Natural killer cell (primary cell): ENCODE data around the gene KCND2. TPM values are rescaled to one million over a fixed set of nuclear protein-coding genes. Genes with fewer than 3 reads are reported as not detected.

Experiments
- ATAC-seq, 3 donors: fragments of 150-1000 bp in 2 of 3; fragments of 200-7000 bp in 1 of 3; cut with Tn5 transposase; 1 replicate in 1 of 3; 2 replicates in 2 of 3; pipeline ENCODE4 v1.10.0; 2021; ENCODE audit warnings: mild to moderate bottlenecking in 2 of 3, moderate library complexity in 2 of 3
- DNase-seq, 2 donors: peaks; one replicate each; pipeline versions ENCODE4 v3.0.0 to v3.0.0-alpha.2; 2013 to 2021; ENCODE audit warnings: mixed read lengths in 1 of 2
- H3K27ac ChIP-seq: one replicate; pipeline ENCODE4 v1.5.1; 2013; ENCODE audit warnings: mild to moderate bottlenecking, low read length
- H3K27me3 ChIP-seq: one replicate; pipeline ENCODE4 v1.6.1; 2013; ENCODE audit warnings: low read length; ENCODE audit not compliant: control insufficient read depth, insufficient read depth
- H3K36me3 ChIP-seq: one replicate; pipeline ENCODE4 v1.6.1; 2013; ENCODE audit warnings: low read length; ENCODE audit not compliant: control insufficient read depth, insufficient read depth
- H3K4me1 ChIP-seq: one replicate; pipeline ENCODE4 v1.6.1; 2013; ENCODE audit warnings: low read length; ENCODE audit not compliant: control insufficient read depth, insufficient read depth
- H3K4me3 ChIP-seq: one replicate; pipeline ENCODE4 v1.5.1; 2013; ENCODE audit warnings: low read length
- H3K9me3 ChIP-seq: one replicate; pipeline ENCODE4 v1.6.1; 2013; ENCODE audit warnings: low read length; ENCODE audit not compliant: control insufficient read depth, insufficient read depth
- H3K27ac Mint-ChIP-seq, 2 donors: one replicate each; pipeline ENCODE4 v1.8.0; 2022; ENCODE audit warnings: mild to moderate bottlenecking in 2 of 2, mixed read lengths in 2 of 2, moderate library complexity in 1 of 2
- H3K27me3 Mint-ChIP-seq, 2 donors: one replicate each; pipeline ENCODE4 v1.8.0; 2022; ENCODE audit warnings: low read depth in 2 of 2, mixed read lengths in 2 of 2
- H3K36me3 Mint-ChIP-seq: one replicate; pipeline ENCODE4 v1.8.0; 2022; ENCODE audit warnings: mixed read lengths
- H3K4me1 Mint-ChIP-seq, 2 donors: one replicate each; pipeline ENCODE4 v1.8.0; 2022; ENCODE audit warnings: mixed read lengths in 2 of 2
- H3K4me3 Mint-ChIP-seq: one replicate; pipeline ENCODE4 v1.8.0; 2022; ENCODE audit warnings: mild to moderate bottlenecking, moderate library complexity, mixed read lengths
- H3K9me3 Mint-ChIP-seq, 2 donors: one replicate each; pipeline ENCODE4 v1.8.0; 2022; ENCODE audit warnings: mixed read lengths in 2 of 2
- WGBS: methylation state at CpG from one replicate; pipeline ENCODE4 v1.1.7; 2013; ENCODE audit warnings: missing lambda C conversion rate; ENCODE audit not compliant: insufficient coverage; 5-methylcytosine and 5-hydroxymethylcytosine counted together
- intact Hi-C: fragments of 100-400 bp; cut with micrococcal nuclease; formaldehyde crosslinking; loops from one replicate; pipeline ENCODE4 v1.14.2; 2022
- total RNA-seq, 4 donors: library from RNA; stranded (reverse); fragments of 120-200 nt in 1 of 4; gene quantifications; one replicate each; pipeline versions ENCODE4 v1.2.3 to v1.2.4, GENCODE V29; 2013 to 2022
- TF ChIP-seq, protein P1 (sequence below): fragments of 200-600 bp; IDR thresholded peaks from one replicate; pipeline ENCODE4 v1.8.0; 2022; ENCODE audit warnings: antibody characterized with exemption

KCND2 gene
- total RNA-seq, 3 donors from 2014 or later (not counting 1 experiment from before 2014, with no cell fraction given) = not detected

DNA sequence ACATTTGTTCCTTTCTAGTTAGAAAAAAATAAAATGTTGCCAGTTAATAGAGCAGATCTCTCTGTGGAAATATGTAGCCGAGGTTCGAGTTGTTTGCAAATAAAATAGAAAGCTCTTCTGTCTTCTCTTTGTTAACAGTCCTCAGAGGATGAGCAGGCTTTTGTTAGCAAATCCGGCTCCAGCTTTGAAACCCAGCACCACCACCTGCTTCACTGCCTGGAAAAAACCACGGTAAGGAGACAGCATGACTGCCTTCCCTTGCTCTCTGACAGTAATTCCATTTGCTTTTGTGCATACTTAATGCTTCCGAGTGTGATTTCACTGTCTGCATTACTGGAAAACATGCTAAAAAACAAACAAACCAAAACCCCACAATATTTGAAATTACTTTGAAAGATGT is 469.4 kb downstream of the KCND2 start:
- Mint-ChIP-seq H3K27me3 (no peaks in the 10 kb centered on the region), H3K36me3 (no peaks in the 10 kb centered on the region), H3K4me3 (no peak overlapping the region), H3K4me1 (no peaks in the 10 kb centered on the region), H3K27ac (no peak overlapping the region), H3K9me3 (peaks cover 2 to 3% of the 10 kb centered on the region in 2 donors)
- Histone ChIP-seq H3K27ac (no peak overlapping the region), H3K27me3 (no peaks in the 10 kb centered on the region), H3K36me3 (no peaks in the 10 kb centered on the region), H3K4me3 (no peak overlapping the region), H3K4me1 (no peaks in the 10 kb centered on the region), H3K9me3 (no peaks in the 10 kb centered on the region)
- WGBS = 75% methylated on average over 5 of the region's 5 CpGs
- no peak for DNase-seq
- TF ChIP-seq, protein P1, sequence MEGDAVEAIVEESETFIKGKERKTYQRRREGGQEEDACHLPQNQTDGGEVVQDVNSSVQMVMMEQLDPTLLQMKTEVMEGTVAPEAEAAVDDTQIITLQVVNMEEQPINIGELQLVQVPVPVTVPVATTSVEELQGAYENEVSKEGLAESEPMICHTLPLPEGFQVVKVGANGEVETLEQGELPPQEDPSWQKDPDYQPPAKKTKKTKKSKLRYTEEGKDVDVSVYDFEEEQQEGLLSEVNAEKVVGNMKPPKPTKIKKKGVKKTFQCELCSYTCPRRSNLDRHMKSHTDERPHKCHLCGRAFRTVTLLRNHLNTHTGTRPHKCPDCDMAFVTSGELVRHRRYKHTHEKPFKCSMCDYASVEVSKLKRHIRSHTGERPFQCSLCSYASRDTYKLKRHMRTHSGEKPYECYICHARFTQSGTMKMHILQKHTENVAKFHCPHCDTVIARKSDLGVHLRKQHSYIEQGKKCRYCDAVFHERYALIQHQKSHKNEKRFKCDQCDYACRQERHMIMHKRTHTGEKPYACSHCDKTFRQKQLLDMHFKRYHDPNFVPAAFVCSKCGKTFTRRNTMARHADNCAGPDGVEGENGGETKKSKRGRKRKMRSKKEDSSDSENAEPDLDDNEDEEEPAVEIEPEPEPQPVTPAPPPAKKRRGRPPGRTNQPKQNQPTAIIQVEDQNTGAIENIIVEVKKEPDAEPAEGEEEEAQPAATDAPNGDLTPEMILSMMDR = no peak
- intact Hi-C loops = no loop called here
- ATAC-seq = no peak

DNA sequence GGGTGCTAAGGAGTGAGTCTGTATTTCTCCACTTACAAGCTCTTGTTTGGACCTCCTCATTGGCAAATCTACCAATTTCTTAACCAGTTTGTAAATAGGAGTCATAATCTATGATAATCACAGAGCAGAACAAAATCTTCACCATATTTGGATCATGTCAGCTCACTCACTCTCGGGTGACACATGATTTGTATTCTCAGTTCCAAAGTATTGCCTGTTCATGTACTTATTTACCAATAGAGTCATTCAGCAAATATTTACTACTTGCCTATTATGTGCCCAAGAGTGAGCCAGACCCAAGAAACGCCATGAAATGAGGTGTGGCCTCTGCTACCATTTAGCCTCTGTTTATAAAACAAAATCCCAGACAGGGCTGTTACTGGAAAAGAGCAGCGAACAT is 470.2 kb downstream of the KCND2 start:
- no peaks in the 10 kb centered on the region for H3K27me3 ChIP-seq
- intact Hi-C loops = no loop called here
- Mint-ChIP-seq H3K9me3 (peaks cover 2 to 3% of the 10 kb centered on the region in 2 donors), H3K36me3 (no peaks in the 10 kb centered on the region), H3K27me3 (no peaks in the 10 kb centered on the region), H3K4me1 (no peaks in the 10 kb centered on the region), H3K27ac (no peak overlapping the region), H3K4me3 (no peak overlapping the region)
- 79% methylated on average over 3 of the region's 3 CpGs for WGBS
- no peaks in the 10 kb centered on the region for H3K9me3 ChIP-seq
- TF ChIP-seq, protein P1 = no peak
- DNase-seq (no peak), ATAC-seq (no peak)
- no peak overlapping the region for H3K4me3 ChIP-seq
- no peak overlapping the region for H3K27ac ChIP-seq
- no peaks in the 10 kb centered on the region for H3K4me1 ChIP-seq
- H3K36me3 ChIP-seq = no peaks in the 10 kb centered on the region

DNA sequence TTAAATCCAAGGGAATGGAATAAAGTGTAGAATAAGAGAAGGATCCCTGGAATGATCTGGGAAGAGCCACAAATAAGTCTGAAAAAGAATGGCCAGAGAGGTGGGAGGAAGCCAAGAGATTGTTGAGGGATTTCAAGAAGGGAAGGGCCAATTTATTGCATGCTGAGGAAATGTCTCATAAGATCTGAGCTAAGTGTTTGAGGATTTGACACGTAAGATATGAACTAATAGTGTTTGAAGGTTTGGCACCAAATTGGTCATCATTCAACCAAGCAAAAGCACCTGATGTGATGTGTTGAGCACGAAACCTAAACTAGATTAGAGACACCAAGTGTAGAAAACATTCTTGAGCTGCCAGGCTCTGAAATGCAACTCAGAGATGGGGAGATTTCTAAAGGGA is 487.1 kb downstream of the KCND2 start:
- ATAC-seq (no peak), DNase-seq (no peak)
- peaks cover 2 to 3% of the 10 kb centered on the region in 2 donors for H3K9me3 Mint-ChIP-seq
- Histone ChIP-seq H3K36me3 (no peaks in the 10 kb centered on the region), H3K27ac (no peak overlapping the region), H3K4me1 (no peaks in the 10 kb centered on the region), H3K4me3 (no peak overlapping the region), H3K9me3 (no peaks in the 10 kb centered on the region), H3K27me3 (peaks cover 2% of the 10 kb centered on the region)
- H3K36me3 Mint-ChIP-seq = no peaks in the 10 kb centered on the region
- H3K27me3 Mint-ChIP-seq = no peaks in the 10 kb centered on the region
- H3K27ac Mint-ChIP-seq = no peak overlapping the region
- TF ChIP-seq, protein P1 = no peak
- 71% methylated on average over 2 of the region's 2 CpGs for WGBS
- intact Hi-C loops = no loop called here
- H3K4me3 Mint-ChIP-seq = no peak overlapping the region
- no peaks in the 10 kb centered on the region for H3K4me1 Mint-ChIP-seq

DNA sequence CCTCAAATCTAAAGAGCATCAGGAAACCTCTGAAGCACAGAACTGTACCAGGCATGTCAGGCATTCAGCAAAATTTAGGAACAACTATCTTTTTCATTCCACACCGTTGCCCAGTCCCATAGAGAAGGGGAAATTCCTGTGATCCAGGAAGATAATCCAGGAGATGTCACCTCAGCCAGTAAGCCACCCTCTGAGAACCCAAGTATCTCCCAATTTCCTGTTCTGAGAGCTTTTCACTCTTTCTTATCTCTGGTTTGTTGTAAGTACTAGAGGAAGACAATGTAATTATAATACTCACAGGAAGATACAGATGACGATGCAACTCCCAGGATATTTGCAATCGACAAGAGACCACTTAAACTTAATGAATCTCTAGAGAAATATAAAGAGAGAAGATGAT is 487.9 kb downstream of the KCND2 start:
- Mint-ChIP-seq H3K27me3 (no peaks in the 10 kb centered on the region), H3K4me3 (no peak overlapping the region), H3K36me3 (no peaks in the 10 kb centered on the region), H3K9me3 (peaks cover 2 to 3% of the 10 kb centered on the region in 2 donors), H3K4me1 (no peaks in the 10 kb centered on the region), H3K27ac (no peak overlapping the region)
- 70% methylated on average over 1 of the region's 3 CpGs for WGBS
- no peak overlapping the region for H3K4me3 ChIP-seq
- no peaks in the 10 kb centered on the region for H3K36me3 ChIP-seq
- H3K27ac ChIP-seq = no peak overlapping the region
- peaks cover 2% of the 10 kb centered on the region for H3K27me3 ChIP-seq
- no peaks in the 10 kb centered on the region for H3K9me3 ChIP-seq
- intact Hi-C loops = no loop called here
- H3K4me1 ChIP-seq = no peaks in the 10 kb centered on the region
- ATAC-seq (no peak), DNase-seq (no peak)
- TF ChIP-seq, protein P1 = no peak
